BE2C (cell line): ENCODE data around the gene NOC4L.
"Not testable (repeated sequence)": the region's sequence is repeated elsewhere in the genome, so short reads cannot be mapped to it uniquely, and the experiment has no call there.

Experiments used
- DNase-seq: peaks from one replicate; pipeline ENCODE4 v3.0.0-alpha.2; 2020
- H3K27me3 ChIP-seq: fragments of 250-450 bp; sonication (Bioruptor Pico); 2 replicates; pipeline ENCODE4 v1.5.1; 2020; ENCODE audit warnings: mild to moderate bottlenecking
- H3K36me3 ChIP-seq: fragments of 250-450 bp; sonication (Bioruptor Pico); 2 replicates; pipeline ENCODE4 v1.5.1; 2020; ENCODE audit warnings: mild to moderate bottlenecking
- H3K4me1 ChIP-seq: fragments of 250-450 bp; sonication (Bioruptor Pico); 2 replicates; pipeline ENCODE4 v1.5.1; 2020
- H3K4me3 ChIP-seq: 2 replicates; pipeline ENCODE4 v1.5.1; 2011; ENCODE audit warnings: low read depth, low read length
- H3K9me3 ChIP-seq: fragments of 250-450 bp; sonication (Bioruptor Pico); 2 replicates; pipeline ENCODE4 v1.5.1; 2020
- TF ChIP-seq, protein P1 (sequence below): IDR thresholded peaks from 2 replicates; pipeline ENCODE4 v1.5.1; 2012; ENCODE audit warnings: mild to moderate bottlenecking, low read depth, low read length

Gene NOC4L

GRCh38 chr12:132191715-132192553 lies 47.7 kb downstream of the NOC4L start:
- Histone ChIP-seq H3K4me1 (peaks cover 10% of the 10 kb centered on the region), H3K9me3 (peaks cover 6% of the 10 kb centered on the region), H3K27me3 (peaks cover 98% of the 10 kb centered on the region), H3K36me3 (no peaks in the 10 kb centered on the region), H3K4me3 (no peak overlapping the region)
- peak; percentile 73 for DNase-seq
- TF ChIP-seq, protein P1, sequence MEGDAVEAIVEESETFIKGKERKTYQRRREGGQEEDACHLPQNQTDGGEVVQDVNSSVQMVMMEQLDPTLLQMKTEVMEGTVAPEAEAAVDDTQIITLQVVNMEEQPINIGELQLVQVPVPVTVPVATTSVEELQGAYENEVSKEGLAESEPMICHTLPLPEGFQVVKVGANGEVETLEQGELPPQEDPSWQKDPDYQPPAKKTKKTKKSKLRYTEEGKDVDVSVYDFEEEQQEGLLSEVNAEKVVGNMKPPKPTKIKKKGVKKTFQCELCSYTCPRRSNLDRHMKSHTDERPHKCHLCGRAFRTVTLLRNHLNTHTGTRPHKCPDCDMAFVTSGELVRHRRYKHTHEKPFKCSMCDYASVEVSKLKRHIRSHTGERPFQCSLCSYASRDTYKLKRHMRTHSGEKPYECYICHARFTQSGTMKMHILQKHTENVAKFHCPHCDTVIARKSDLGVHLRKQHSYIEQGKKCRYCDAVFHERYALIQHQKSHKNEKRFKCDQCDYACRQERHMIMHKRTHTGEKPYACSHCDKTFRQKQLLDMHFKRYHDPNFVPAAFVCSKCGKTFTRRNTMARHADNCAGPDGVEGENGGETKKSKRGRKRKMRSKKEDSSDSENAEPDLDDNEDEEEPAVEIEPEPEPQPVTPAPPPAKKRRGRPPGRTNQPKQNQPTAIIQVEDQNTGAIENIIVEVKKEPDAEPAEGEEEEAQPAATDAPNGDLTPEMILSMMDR: peak; percentile 24

GRCh38 chr12:132194056-132194455 lies 49.8 kb downstream of the NOC4L start:
- peaks cover 10% of the 10 kb centered on the region for H3K4me1 ChIP-seq
- peaks cover 93% of the 10 kb centered on the region for H3K27me3 ChIP-seq
- H3K9me3 ChIP-seq: peaks cover 6% of the 10 kb centered on the region
- H3K36me3 ChIP-seq: no peaks in the 10 kb centered on the region
- no peak overlapping the region for H3K4me3 ChIP-seq
- TF ChIP-seq, protein P1: peak; percentile 46
- DNase-seq: no peak

- Histone ChIP-seq H3K4me3 (no peak overlapping the region), H3K27me3 (peaks cover 93% of the 10 kb centered on the region), H3K4me1 (peaks cover 10% of the 10 kb centered on the region), H3K9me3 (peaks cover 6% of the 10 kb centered on the region), H3K36me3 (no peaks in the 10 kb centered on the region)
- TF ChIP-seq, protein P1: no peak
- DNase-seq: no peak
Observed at GRCh38 chr12:132194556-132194955, 50.3 kb downstream of the NOC4L start.

- H3K9me3 ChIP-seq, H3K36me3 ChIP-seq, H3K4me1 ChIP-seq, DNase-seq, H3K4me3 ChIP-seq: not testable (repeated sequence)
- H3K27me3 ChIP-seq: peaks cover 93% of the 10 kb centered on the region
Observed at GRCh38 chr12:132195242-132195641, 51.0 kb downstream of the NOC4L start.

GRCh38 chr12:132196038-132196872 lies 52.0 kb downstream of the NOC4L start:
- H3K27me3 ChIP-seq: peaks cover 93% of the 10 kb centered on the region
- H3K4me1 ChIP-seq: peaks cover 10% of the 10 kb centered on the region
- no peaks in the 10 kb centered on the region for H3K36me3 ChIP-seq
- TF ChIP-seq, protein P1: no peak
- no peak for DNase-seq
- H3K4me3 ChIP-seq: no peak overlapping the region
- peaks cover 6% of the 10 kb centered on the region for H3K9me3 ChIP-seq

DNA sequence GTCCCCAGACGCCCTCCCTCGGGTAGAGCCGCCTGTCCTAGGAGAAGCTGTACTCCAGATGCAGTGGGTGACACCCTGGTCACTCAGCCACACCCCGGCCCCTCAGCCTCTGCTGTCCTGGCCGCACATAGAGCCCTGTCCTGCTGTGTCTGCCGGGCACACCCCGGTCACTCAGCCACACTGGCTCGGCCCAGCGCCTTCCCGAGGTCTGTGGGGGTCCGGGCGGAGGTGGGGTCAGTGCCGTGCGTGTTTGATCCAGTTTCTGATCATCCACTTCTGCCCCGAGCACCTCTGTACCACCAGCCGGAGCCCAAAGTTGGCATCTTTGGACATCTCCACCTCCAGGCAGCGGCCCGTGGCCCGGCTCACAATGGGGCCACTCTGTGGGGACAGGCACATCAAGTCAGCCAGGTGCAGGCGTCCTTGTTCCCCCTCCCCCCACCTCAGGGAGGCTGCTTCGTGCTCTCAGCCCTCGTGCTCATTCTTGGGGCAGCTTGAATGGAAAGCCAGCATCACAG lies 52.7 kb downstream of the NOC4L start:
- H3K4me1 ChIP-seq: peaks cover 7% of the 10 kb centered on the region
- peaks cover 93% of the 10 kb centered on the region for H3K27me3 ChIP-seq
- DNase-seq: no peak
- no peaks in the 10 kb centered on the region for H3K36me3 ChIP-seq
- TF ChIP-seq, protein P1: no peak
- peaks cover 6% of the 10 kb centered on the region for H3K9me3 ChIP-seq
- no peak overlapping the region for H3K4me3 ChIP-seq
